Umbilical cord (tissue), 2 donors: ENCODE data around the gene VGLL4. TPM values are rescaled to one million over a fixed set of nuclear protein-coding genes. Genes with fewer than 3 reads are reported as not detected.

ENCODE experiments used
- DNase-seq: peaks from one replicate; pipeline ENCODE4 v3.0.0-alpha.2; 2015; ENCODE audit warnings: low spot score
- total RNA-seq: library from RNA; depleted of rRNA; stranded (reverse); fragments of >200 nt; gene quantifications from one replicate; pipeline ENCODE4 v1.2.3, GENCODE V29; 2014; ENCODE audit warnings: low replicate concordance; ENCODE audit not compliant: insufficient read depth

The VGLL4 gene
- total RNA-seq, 1 donor from 2014 or later, result 122 TPM

- no peak for DNase-seq
Measured at GRCh38 chr3:11552289-11553264, 91.1 kb downstream of the VGLL4 start.

DNA sequence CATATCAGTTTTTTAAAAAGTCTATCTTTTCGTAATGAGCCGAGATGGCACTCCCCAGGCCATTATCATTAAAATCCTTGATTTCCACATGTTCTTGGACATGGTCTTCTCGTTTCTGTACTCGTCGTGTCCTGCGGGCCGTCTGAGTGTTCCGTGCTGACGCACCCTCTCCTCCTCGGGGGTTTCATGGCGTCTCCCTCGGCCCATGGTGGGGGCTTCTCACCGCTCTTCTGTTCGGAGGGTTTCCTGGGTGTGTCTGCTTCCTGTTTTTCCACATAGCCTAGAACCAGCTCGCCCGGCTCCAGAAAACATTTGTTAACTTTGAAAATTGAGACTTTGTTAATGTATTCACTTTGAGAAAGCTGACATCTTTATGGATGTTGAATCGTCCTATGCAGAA, 92.7 kb downstream of the VGLL4 start:
- DNase-seq, result no peak

DNA sequence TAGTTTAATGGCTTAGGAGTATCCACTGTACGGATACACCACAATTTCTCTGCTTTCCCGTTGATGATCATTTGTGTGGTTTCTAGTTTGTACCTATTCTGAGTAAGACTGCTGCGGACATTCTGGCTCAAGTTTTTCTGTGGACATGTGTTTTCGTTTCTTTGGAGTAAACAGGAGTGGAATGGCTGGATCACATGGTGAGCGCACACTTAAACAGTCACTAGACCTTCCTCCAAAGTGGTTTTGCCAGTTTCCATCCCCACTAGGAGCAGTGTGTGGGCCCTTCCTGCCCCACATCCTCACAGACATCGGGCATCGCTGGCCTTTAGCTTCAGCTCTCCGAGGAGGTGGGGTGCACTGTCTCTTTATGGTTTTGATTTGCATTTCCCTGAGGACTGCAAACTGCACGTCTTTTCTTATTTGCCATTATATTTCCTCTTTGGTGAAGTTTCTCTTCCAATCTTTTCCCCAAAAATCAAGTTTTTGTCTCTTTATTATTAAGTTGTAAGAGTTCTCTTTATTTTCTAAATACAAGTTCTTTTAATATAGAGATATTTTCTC, 94.1 kb downstream of the VGLL4 start:
- DNase-seq, result no peak

DNA sequence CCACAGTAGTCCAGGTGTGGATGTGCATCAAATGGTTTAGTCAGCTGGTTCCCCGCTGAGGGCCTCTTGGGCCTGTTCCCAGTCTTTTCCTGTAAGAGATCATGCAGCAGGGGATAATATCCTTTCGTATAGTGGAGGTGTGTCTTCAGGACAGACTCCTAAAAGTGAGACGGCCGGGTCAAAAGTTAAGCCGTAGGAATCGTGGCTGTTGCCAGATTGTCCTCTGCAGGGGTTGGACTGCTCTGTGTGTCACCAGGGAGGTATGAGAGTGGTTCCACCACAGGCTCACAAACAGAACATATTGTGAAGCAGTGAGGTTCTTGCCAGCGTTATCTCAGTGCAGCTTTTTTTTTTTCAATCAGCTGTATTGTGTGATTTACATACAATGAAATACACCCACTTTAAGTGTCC, 95.0 kb downstream of the VGLL4 start:
- no peak for DNase-seq

- no peak for DNase-seq
Measured at GRCh38 chr3:11547498-11547897, 96.2 kb downstream of the VGLL4 start.

DNA sequence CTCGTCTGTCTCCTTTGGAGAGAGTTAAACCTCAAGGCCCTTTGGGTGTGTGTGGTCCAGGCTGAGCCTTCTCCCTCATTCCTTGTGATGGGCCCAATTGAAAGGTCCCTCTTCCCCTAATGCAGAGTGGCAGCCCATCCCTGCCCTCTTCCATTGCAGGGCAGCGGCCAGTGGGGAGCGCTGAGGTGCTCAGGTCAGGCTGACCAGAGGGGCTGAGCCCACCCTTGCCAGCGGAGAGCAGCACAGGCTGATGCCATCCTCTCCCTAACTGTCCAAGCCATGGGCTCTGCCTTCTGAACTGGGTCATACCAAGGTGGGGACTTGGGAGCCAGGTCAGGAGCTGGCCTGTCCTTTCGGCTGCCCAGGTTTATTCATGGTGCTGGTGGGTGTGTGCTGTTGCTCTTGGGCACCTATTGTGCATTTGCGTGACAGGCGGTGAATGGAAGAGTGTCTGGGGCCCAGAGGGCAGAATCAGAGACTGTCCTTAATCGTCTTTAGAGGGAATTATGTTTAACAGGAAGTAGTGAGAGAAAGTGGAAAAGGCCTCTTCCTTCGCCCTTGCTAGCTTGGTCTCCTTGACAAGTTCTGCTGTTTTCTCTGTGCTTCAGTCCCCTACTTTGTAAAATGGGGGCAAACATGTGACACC, 96.9 kb downstream of the VGLL4 start:
- no peak for DNase-seq

- no peak for DNase-seq
Measured at GRCh38 chr3:11545186-11545851, 98.4 kb downstream of the VGLL4 start.

GRCh38 chr3:11544412-11545181, 99.1 kb downstream of the VGLL4 start:
- DNase-seq, result no peak

GRCh38 chr3:11543948-11544387, 99.7 kb downstream of the VGLL4 start:
- no peak for DNase-seq

GRCh38 chr3:11543141-11543947, 100.4 kb downstream of the VGLL4 start:
- DNase-seq, result no peak

- DNase-seq, result no peak
Measured at GRCh38 chr3:11542551-11542950, 101.2 kb downstream of the VGLL4 start.

GRCh38 chr3:11541321-11542303, 102.1 kb downstream of the VGLL4 start:
- no peak for DNase-seq

DNA sequence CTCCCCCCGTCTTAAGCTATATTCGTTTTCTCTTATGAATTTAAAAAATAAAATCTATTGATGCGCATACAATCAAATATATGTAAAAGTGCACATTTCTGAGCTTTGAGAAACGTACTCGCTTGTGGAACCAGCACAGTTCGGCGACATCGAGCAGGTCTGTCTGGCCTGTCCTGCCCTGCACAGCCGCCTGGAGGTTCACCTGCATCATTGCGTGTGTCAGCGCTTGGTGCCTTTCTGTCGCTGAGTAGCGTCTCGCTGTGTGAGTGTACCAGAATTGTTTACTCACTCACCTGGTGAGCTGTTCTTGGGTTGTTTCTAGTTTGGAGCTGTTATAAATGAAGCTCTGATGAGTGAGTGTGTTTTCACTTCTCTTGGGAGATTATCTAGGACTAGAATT, 104.0 kb downstream of the VGLL4 start:
- DNase-seq, result peak; percentile 40

DNA sequence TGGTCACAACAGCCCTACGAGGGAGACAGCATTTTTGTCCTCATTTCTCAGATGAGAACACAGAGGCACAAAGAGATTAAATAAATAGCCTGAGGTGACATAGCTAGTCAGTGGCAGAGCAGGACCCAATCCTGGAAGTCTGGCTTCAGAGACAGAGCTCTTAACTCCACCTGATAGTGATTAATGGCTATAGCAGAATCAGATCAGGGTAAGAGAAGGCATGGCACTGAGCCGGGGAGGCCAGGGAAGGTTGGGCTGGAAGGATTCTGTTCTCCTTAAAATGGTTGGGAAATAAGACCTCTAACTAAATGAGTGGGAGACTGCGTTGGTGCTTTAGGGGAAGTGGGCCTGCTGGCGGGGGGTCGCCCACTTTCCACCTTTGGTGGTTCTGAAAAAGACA, 104.5 kb downstream of the VGLL4 start:
- no peak for DNase-seq

- no peak for DNase-seq
Measured at GRCh38 chr3:11538581-11538980, 105.1 kb downstream of the VGLL4 start.

- DNase-seq, result no peak
Measured at GRCh38 chr3:11536936-11537612, 106.6 kb downstream of the VGLL4 start.

- no peak for DNase-seq
Measured at GRCh38 chr3:11536132-11536935, 107.4 kb downstream of the VGLL4 start.
